Aorta (tissue), 5 donors: Measurements from ENCODE around the gene PRDX5. TPM values are rescaled to one million over a fixed set of nuclear protein-coding genes. Genes with fewer than 3 reads are reported as not detected.
A peak's percentile ranks its signal among the peaks of the same experiment; 100 is the strongest.

ENCODE experiments used
- ATAC-seq: fragments of 200-7000 bp; cut with Tn5 transposase; one replicate; pipeline ENCODE4 v1.9.1; 2022; ENCODE audit warnings: moderate library complexity; ENCODE audit not compliant: low FRiP score
- DNase-seq, 2 donors: peaks; one replicate each; pipeline ENCODE4 v3.0.0-alpha.2; 2020
- H3K27ac ChIP-seq, 2 donors: one replicate each; pipeline ENCODE4 v1.5.1; 2013; ENCODE audit warnings: low read length in 2 of 2, mild to moderate bottlenecking in 2 of 2, moderate library complexity in 2 of 2, control low read depth in 1 of 2, inconsistent platforms in 1 of 2, low read depth in 1 of 2
- H3K27me3 ChIP-seq, 2 donors: one replicate each; pipeline ENCODE4 v1.6.1; 2013; ENCODE audit warnings: control low read depth in 1 of 2, low read length in 1 of 2, mild to moderate bottlenecking in 1 of 2, moderate library complexity in 1 of 2; ENCODE audit not compliant: insufficient read depth in 2 of 2, control insufficient read depth in 1 of 2
- H3K36me3 ChIP-seq, 2 donors: one replicate each; pipeline ENCODE4 v1.6.1; 2013; ENCODE audit warnings: control low read depth in 1 of 2, low read length in 1 of 2, mild to moderate bottlenecking in 1 of 2; ENCODE audit not compliant: insufficient read depth in 2 of 2, control insufficient read depth in 1 of 2
- H3K4me1 ChIP-seq, 2 donors: one replicate each; pipeline ENCODE4 v1.6.1; 2013; ENCODE audit warnings: low read length in 2 of 2, control low read depth in 1 of 2, mild to moderate bottlenecking in 1 of 2, moderate library complexity in 1 of 2; ENCODE audit not compliant: insufficient read depth in 2 of 2, control insufficient read depth in 1 of 2
- H3K4me3 ChIP-seq, 2 donors: one replicate each; pipeline ENCODE4 v1.5.1; 2013; ENCODE audit warnings: low read length in 2 of 2, control low read depth in 1 of 2, mild to moderate bottlenecking in 1 of 2
- H3K9me3 ChIP-seq: one replicate; pipeline ENCODE4 v1.6.1; 2013; ENCODE audit warnings: mild to moderate bottlenecking, low read length; ENCODE audit not compliant: control insufficient read depth
- WGBS, 2 donors: extraction: QIAGEN DNeasy Blood & Tissue Kit; methylation state at CpG; one replicate each; pipeline ENCODE4 v1.1.7; 2013; 5-methylcytosine and 5-hydroxymethylcytosine counted together
- intact Hi-C, 2 donors: fragments of 100-400 bp; cut with DNase I; formaldehyde crosslinking; loops; one replicate each; pipeline versions ENCODE4 v1.14.2 to v1.15.0; 2022
- polyA plus RNA-seq, 2 donors: library from polyadenylated mRNA; stranded (reverse); fragments of 200-250 nt; gene quantifications; one replicate each; pipeline ENCODE4 v1.2.3, GENCODE V29; 2013
- total RNA-seq, 2 donors: library from RNA; stranded (reverse); fragmentation: NEBNext Ultra II Directional; extraction: Animal tissue kit (Norgen Biotek cat#: 25700); gene quantifications; one replicate each; pipeline ENCODE4 v1.2.1, GENCODE V29; 2021
- donor health status: healthy with polysubstance abuse.
- donor health status: Bipolar disorder and iron deficiency.
- donor health status: DM: no; HTN: no; CAD: no.
- donor health status: DM: no; HTN: no; CAD: no.
- donor health status: DM: yes; HTN: yes; CAD: no.

PRDX5 gene
- total and polyA plus RNA-seq, 4 donors = 69.9 to 316 (median 142) TPM

- ATAC-seq = no peak
- Histone ChIP-seq H3K27ac (no peak overlapping the region), H3K4me1 (no peaks in the 10 kb centered on the region), H3K27me3 (no peaks in the 10 kb centered on the region), H3K4me3 (no peak overlapping the region), H3K36me3 (no peaks in the 10 kb centered on the region), H3K9me3 (no peaks in the 10 kb centered on the region)
- intact Hi-C loops = no loop called here
- peak; percentile 74 to 89 for DNase-seq
- WGBS, 2 donors = 51 to 53% methylated on average over 31 to 33 of the region's 33 CpGs
Observed at GRCh38 chr11:64340671-64341335, 22.9 kb downstream of the PRDX5 start.

GRCh38 chr11:64341429-64341828 is 23.5 kb downstream of the PRDX5 start:
- WGBS, 2 donors = 92 to 94% methylated on average over 21 of the region's 21 CpGs
- intact Hi-C loops = no loop called here
- H3K9me3 ChIP-seq = no peaks in the 10 kb centered on the region
- H3K27ac ChIP-seq = no peak overlapping the region
- no peaks in the 10 kb centered on the region for H3K4me1 ChIP-seq
- H3K36me3 ChIP-seq = no peaks in the 10 kb centered on the region
- no peak overlapping the region for H3K4me3 ChIP-seq
- H3K27me3 ChIP-seq = no peaks in the 10 kb centered on the region
- no peak for ATAC-seq
- DNase-seq = no peak

GRCh38 chr11:64341851-64342791 is 24.2 kb downstream of the PRDX5 start:
- ATAC-seq (peak; percentile 91), DNase-seq (peak; percentile 93 to 97)
- Histone ChIP-seq H3K27ac (no peak overlapping the region), H3K4me3 (no peak overlapping the region), H3K9me3 (no peaks in the 10 kb centered on the region), H3K4me1 (no peaks in the 10 kb centered on the region), H3K36me3 (no peaks in the 10 kb centered on the region), H3K27me3 (no peaks in the 10 kb centered on the region)
- 21 to 22% methylated on average over 50 to 55 of the region's 55 CpGs for WGBS, 2 donors
- intact Hi-C loops = no loop called here

GRCh38 chr11:64342869-64343745 is 25.2 kb downstream of the PRDX5 start:
- ATAC-seq (no peak), DNase-seq (peak in 1 of 2 donors; percentile 50)
- no peaks in the 10 kb centered on the region for H3K9me3 ChIP-seq
- H3K4me3 ChIP-seq = no peak overlapping the region
- no peaks in the 10 kb centered on the region for H3K4me1 ChIP-seq
- no peaks in the 10 kb centered on the region for H3K36me3 ChIP-seq
- WGBS, 2 donors = 59 to 66% methylated on average over 24 to 29 of the region's 29 CpGs
- H3K27ac ChIP-seq = no peak overlapping the region
- intact Hi-C loops = no loop called here
- H3K27me3 ChIP-seq = no peaks in the 10 kb centered on the region

GRCh38 chr11:64343767-64344559 is 26.0 kb downstream of the PRDX5 start:
- Histone ChIP-seq H3K9me3 (no peaks in the 10 kb centered on the region), H3K27me3 (no peaks in the 10 kb centered on the region), H3K36me3 (no peaks in the 10 kb centered on the region), H3K4me1 (no peaks in the 10 kb centered on the region), H3K4me3 (no peak overlapping the region), H3K27ac (no peak overlapping the region)
- WGBS, 2 donors = 82 to 85% methylated on average over 18 of the region's 18 CpGs
- no peak for ATAC-seq
- intact Hi-C loops = no loop called here
- DNase-seq = no peak

GRCh38 chr11:64344787-64345186 is 26.9 kb downstream of the PRDX5 start:
- 94 to 96% methylated on average over 28 of the region's 28 CpGs for WGBS, 2 donors
- Histone ChIP-seq H3K27me3 (no peaks in the 10 kb centered on the region), H3K27ac (no peak overlapping the region), H3K4me3 (no peak overlapping the region), H3K9me3 (no peaks in the 10 kb centered on the region), H3K36me3 (no peaks in the 10 kb centered on the region), H3K4me1 (no peaks in the 10 kb centered on the region)
- no peak for DNase-seq
- no peak for ATAC-seq
- intact Hi-C loops = no loop called here

- Histone ChIP-seq H3K36me3 (no peaks in the 10 kb centered on the region), H3K27ac (no peak overlapping the region), H3K9me3 (no peaks in the 10 kb centered on the region), H3K27me3 (no peaks in the 10 kb centered on the region), H3K4me3 (no peak overlapping the region), H3K4me1 (no peaks in the 10 kb centered on the region)
- DNase-seq = peak in 1 of 2 donors; percentile 42
- intact Hi-C loops = no loop called here
- no peak for ATAC-seq
- WGBS, 2 donors = 90 to 95% methylated on average over 12 of the region's 12 CpGs
Observed at GRCh38 chr11:64347193-64347867, 29.4 kb downstream of the PRDX5 start.
